Activated T-helper 1 cell treated with anti-CD3 and anti-CD28 coated beads, Interleukin-12 subunit alpha, Interleukin-12 subunit beta, Interleukin-2, Interleukin-4 antibody, amounts not matched to agents 30 ng/mL and 10 ng/mL and 1 ng/mL, durations not matched to agents 14 hours and 24 hours and 36 hours (primary cell): ENCODE data around the gene USP4. TPM values are rescaled to one million over a fixed set of nuclear protein-coding genes. Genes with fewer than 3 reads are reported as not detected.

Source experiments
- DNase-seq: peaks from one replicate; pipeline ENCODE4 v3.0.0; 2021; ENCODE audit warnings: low spot score
- H3K27ac Mint-ChIP-seq: one replicate; pipeline ENCODE4 v1.8.0; 2021; ENCODE audit warnings: mild to moderate bottlenecking, mixed read lengths
- H3K27me3 Mint-ChIP-seq: one replicate; pipeline ENCODE4 v1.8.0; 2022; ENCODE audit warnings: mild to moderate bottlenecking, moderate library complexity, mixed read lengths; ENCODE audit not compliant: insufficient read depth
- H3K36me3 Mint-ChIP-seq: one replicate; pipeline ENCODE4 v1.8.0; 2021; ENCODE audit warnings: low read depth, mixed read lengths
- H3K4me1 Mint-ChIP-seq: one replicate; pipeline ENCODE4 v1.8.0; 2021; ENCODE audit warnings: low read depth, mixed read lengths
- H3K4me3 Mint-ChIP-seq: one replicate; pipeline ENCODE4 v1.8.0; 2021; ENCODE audit warnings: mild to moderate bottlenecking, moderate library complexity, mixed read lengths
- H3K9me3 Mint-ChIP-seq: one replicate; pipeline ENCODE4 v1.8.0; 2021; ENCODE audit warnings: mixed read lengths
- intact Hi-C: fragments of 100-400 bp; cut with micrococcal nuclease; formaldehyde crosslinking; loops from one replicate; pipeline ENCODE4 v1.15.1; 2024
- total RNA-seq: library from RNA; stranded (reverse); gene quantifications from 2 replicates; pipeline ENCODE4 v1.2.3, GENCODE V29; 2022

USP4 gene
- total RNA-seq, 1 donor from 2014 or later = 84.4 TPM

DNA sequence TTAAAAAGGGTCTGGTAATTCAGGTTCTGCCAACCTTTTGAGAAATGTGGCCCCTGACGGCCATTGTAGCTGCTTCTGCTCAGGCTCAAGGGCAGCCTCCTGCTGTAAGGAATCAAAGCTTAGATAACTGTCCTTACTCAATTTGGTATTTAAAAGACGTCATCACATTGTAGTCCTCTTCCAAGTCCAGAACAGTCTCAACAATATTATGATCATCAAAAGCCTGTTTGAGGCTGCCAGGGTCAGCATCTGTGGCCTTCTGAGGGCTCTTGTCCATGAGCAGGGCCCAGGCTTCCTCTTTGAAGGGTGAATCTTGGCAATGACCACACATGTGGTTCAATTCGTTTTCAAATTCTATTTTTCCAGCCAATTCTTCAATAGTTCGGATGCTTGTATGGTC, 68.8 kb downstream of the USP4 start:
- Mint-ChIP-seq H3K9me3 (no peaks in the 10 kb centered on the region), H3K36me3 (peaks cover 26% of the 10 kb centered on the region), H3K4me1 (peaks cover 5% of the 10 kb centered on the region), H3K27ac (no peak overlapping the region), H3K27me3 (no peaks in the 10 kb centered on the region), H3K4me3 (no peak overlapping the region)
- no peak for DNase-seq
- intact Hi-C loops = no loop called here

- H3K4me3 Mint-ChIP-seq = no peak overlapping the region
- no peaks in the 10 kb centered on the region for H3K27me3 Mint-ChIP-seq
- no peaks in the 10 kb centered on the region for H3K9me3 Mint-ChIP-seq
- H3K4me1 Mint-ChIP-seq = no peaks in the 10 kb centered on the region
- H3K27ac Mint-ChIP-seq = no peak overlapping the region
- DNase-seq = no peak
- intact Hi-C loops = no loop called here
- peaks cover 31% of the 10 kb centered on the region for H3K36me3 Mint-ChIP-seq
Measured at GRCh38 chr3:49270156-49270500, 69.7 kb downstream of the USP4 start.

DNA sequence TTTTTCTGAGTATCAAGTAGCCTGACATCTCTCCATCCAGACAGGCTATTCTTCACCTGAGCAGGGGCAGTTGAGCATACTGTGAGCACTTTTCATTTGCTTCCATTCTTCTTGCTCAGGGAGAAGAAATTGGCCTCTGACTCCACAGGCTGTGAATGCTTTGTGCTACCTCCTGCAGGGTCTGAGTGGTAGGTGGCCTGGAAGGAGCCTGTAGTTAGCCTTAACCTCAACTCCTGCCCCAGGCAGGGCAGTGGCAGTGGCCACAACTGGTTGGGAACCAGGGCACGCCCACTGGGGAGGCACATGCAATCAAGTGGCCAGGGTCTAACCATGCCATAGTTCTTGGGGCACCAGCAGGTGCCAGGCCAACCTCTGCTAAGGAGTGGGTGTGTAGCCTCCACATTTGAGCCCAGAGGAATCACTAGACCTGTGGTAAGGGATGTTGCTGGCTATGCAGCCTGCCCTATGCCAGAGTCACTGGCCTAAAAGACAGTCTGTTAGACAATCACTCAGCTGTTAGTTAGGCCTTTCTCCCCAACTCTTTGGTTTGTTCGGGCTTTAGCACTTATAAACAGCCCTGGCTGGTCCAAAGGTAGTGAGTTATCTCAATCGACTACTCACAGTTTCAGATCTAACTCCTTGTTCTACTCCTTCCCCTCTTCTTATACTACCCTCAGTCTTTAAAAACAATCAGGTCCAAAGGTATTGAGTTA, 70.3 kb downstream of the USP4 start:
- intact Hi-C loops = no loop called here
- DNase-seq = no peak
- no peaks in the 10 kb centered on the region for H3K9me3 Mint-ChIP-seq
- H3K4me1 Mint-ChIP-seq = no peaks in the 10 kb centered on the region
- no peak overlapping the region for H3K27ac Mint-ChIP-seq
- H3K27me3 Mint-ChIP-seq = no peaks in the 10 kb centered on the region
- peaks cover 31% of the 10 kb centered on the region for H3K36me3 Mint-ChIP-seq
- H3K4me3 Mint-ChIP-seq = no peak overlapping the region

- Mint-ChIP-seq H3K27ac (no peak overlapping the region), H3K9me3 (no peaks in the 10 kb centered on the region), H3K4me3 (no peak overlapping the region), H3K36me3 (peaks cover 24% of the 10 kb centered on the region), H3K27me3 (no peaks in the 10 kb centered on the region), H3K4me1 (no peaks in the 10 kb centered on the region)
- no peak for DNase-seq
- intact Hi-C loops = no loop called here
Measured at GRCh38 chr3:49266410-49267095, 73.3 kb downstream of the USP4 start.

GRCh38 chr3:49265661-49266386, 74.0 kb downstream of the USP4 start:
- H3K36me3 Mint-ChIP-seq = peaks cover 23% of the 10 kb centered on the region
- no peaks in the 10 kb centered on the region for H3K9me3 Mint-ChIP-seq
- intact Hi-C loops = no loop called here
- H3K27me3 Mint-ChIP-seq = no peaks in the 10 kb centered on the region
- H3K4me3 Mint-ChIP-seq = no peak overlapping the region
- H3K4me1 Mint-ChIP-seq = no peaks in the 10 kb centered on the region
- DNase-seq = no peak
- H3K27ac Mint-ChIP-seq = no peak overlapping the region

- Mint-ChIP-seq H3K27me3 (no peaks in the 10 kb centered on the region), H3K4me3 (no peak overlapping the region)
Measured at GRCh38 chr3:49263159-49263889, 76.5 kb downstream of the USP4 start.

DNA sequence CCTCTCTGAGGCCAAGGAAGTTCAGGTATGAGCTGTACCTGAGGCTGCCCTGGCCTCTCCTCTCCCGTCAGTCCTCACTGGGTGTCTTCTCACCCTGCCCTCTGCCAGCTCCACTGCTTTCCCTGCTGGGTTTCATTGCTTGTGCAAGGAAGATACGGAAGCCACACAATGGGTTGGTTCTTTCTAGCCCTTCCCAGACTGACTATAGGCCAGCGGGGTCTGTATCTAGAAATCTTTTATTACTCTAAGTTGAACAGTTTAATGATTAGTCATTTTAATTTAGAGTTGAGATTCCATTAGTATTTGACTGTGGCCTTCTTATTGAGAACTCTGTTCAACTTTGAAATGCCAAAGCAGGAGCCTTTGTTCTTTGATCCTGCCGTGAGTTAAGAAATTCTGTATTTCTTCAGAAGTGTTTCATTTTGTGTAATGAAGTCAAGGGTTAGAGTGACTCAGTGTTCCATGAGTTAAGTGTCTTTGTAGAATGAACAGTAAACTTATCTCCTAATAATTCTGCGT, 79.0 kb downstream of the USP4 start:
- no peaks in the 10 kb centered on the region for H3K4me1 Mint-ChIP-seq
- H3K27ac Mint-ChIP-seq = no peak overlapping the region
- H3K9me3 Mint-ChIP-seq = no peaks in the 10 kb centered on the region
- no peaks in the 10 kb centered on the region for H3K27me3 Mint-ChIP-seq
- DNase-seq = no peak
- intact Hi-C loops = no loop called here
- no peak overlapping the region for H3K4me3 Mint-ChIP-seq
- H3K36me3 Mint-ChIP-seq = peaks cover 3% of the 10 kb centered on the region

More at GRCh38 chr3:49263159-49263889, 76.5 kb downstream of the USP4 start:
- intact Hi-C loops = no loop called here
- no peak for DNase-seq
- Mint-ChIP-seq H3K9me3 (no peaks in the 10 kb centered on the region), H3K4me1 (no peaks in the 10 kb centered on the region), H3K36me3 (peaks cover 14% of the 10 kb centered on the region), H3K27ac (no peak overlapping the region)

DNA sequence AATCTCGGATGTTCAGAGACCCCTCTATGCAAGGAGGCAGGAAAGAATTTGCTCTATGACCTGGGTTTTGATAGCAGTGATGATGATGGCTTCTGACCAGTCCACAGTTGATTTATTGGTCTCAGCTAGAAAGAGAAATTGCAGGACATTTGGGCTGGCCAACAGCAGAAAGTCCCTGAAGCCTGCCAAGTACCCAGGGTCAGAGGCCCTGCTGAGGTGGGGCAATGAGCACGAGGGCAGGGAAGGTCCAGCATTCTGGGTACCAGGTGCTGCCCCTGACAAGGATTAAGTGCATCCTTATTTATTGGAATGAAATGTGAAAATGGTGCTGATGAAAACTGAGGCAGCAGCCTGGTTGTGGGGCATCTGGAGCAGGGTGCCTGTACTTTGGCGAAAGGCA, 82.7 kb downstream of the USP4 start:
- H3K4me3 Mint-ChIP-seq = no peak overlapping the region
- no peak for DNase-seq
- no peaks in the 10 kb centered on the region for H3K9me3 Mint-ChIP-seq
- H3K4me1 Mint-ChIP-seq = peaks cover 4% of the 10 kb centered on the region
- peaks cover 2% of the 10 kb centered on the region for H3K27me3 Mint-ChIP-seq
- intact Hi-C loops = no loop called here
- no peaks in the 10 kb centered on the region for H3K36me3 Mint-ChIP-seq
- H3K27ac Mint-ChIP-seq = no peak overlapping the region

DNA sequence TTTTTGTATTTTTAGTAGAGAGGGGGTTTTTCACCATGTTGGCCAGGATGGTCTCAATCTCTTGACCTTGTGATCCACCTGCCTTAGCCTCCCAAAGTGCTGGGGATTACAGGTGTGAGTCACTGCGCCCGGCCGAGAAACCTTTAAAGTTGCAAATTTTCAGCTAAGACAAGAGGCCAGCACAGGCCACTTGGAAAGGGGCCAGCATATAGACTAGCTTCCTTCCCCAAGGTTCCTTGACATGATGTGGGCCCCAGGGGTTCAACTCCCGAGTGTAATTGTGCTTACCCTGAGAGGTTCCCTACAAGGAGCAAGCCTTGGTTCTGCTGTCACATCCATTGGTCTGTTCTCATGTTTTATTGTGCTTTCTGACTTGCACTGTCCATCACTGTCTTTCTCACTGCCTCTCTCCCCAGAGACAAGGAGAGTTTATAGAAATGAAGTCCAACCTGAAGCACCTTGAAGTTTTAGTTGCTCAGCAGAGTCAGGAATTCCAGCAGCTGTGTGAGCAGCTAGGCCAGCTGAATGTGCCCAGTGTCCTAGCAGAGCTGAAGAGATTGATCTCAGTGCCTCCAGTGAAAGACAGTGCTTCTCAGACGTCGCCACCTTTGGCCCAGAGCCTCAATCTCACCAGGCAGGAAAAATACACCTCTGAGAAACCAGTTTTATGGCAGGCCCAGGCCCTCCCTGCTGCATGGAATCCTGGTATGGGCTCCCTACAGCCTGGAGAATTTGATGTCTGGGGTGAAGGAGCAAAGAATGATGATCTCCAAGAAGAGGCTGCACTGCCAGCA, 83.9 kb downstream of the USP4 start:
- Mint-ChIP-seq H3K4me3 (no peak overlapping the region), H3K4me1 (peaks cover 4% of the 10 kb centered on the region), H3K27me3 (peaks cover 2% of the 10 kb centered on the region), H3K9me3 (no peaks in the 10 kb centered on the region), H3K27ac (no peak overlapping the region), H3K36me3 (no peaks in the 10 kb centered on the region)
- DNase-seq = no peak
- intact Hi-C loops = no loop called here

GRCh38 chr3:49255112-49255511, 84.7 kb downstream of the USP4 start:
- H3K27me3 Mint-ChIP-seq = peaks cover 4% of the 10 kb centered on the region
- no peaks in the 10 kb centered on the region for H3K9me3 Mint-ChIP-seq
- no peak for DNase-seq
- H3K27ac Mint-ChIP-seq = no peak overlapping the region
- peaks cover 4% of the 10 kb centered on the region for H3K4me1 Mint-ChIP-seq
- H3K36me3 Mint-ChIP-seq = no peaks in the 10 kb centered on the region
- intact Hi-C loops = no loop called here
- no peak overlapping the region for H3K4me3 Mint-ChIP-seq

DNA sequence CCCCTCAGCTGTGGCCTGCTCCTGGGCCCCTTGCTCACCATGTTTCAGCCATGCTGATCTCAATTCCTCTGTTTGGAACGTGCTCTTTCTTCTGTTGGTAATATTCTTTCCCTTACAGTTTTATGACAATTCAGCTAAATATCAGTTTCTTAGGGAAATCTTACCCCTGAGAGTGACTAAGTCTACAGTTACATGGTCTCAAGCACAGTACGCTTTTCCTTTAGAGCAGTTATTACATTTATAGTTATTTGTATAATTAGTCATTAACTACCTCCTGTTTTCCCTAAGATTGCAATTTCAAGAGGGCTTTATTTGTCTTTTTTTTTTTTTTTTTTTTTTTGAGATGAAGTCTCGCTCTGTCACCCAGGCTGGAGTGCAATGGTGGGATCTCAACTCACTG, 86.3 kb downstream of the USP4 start:
- no peaks in the 10 kb centered on the region for H3K9me3 Mint-ChIP-seq
- no peak overlapping the region for H3K27ac Mint-ChIP-seq
- H3K4me3 Mint-ChIP-seq = no peak overlapping the region
- intact Hi-C loops = no loop called here
- peaks cover 4% of the 10 kb centered on the region for H3K4me1 Mint-ChIP-seq
- no peak for DNase-seq
- H3K27me3 Mint-ChIP-seq = peaks cover 4% of the 10 kb centered on the region
- no peaks in the 10 kb centered on the region for H3K36me3 Mint-ChIP-seq

DNA sequence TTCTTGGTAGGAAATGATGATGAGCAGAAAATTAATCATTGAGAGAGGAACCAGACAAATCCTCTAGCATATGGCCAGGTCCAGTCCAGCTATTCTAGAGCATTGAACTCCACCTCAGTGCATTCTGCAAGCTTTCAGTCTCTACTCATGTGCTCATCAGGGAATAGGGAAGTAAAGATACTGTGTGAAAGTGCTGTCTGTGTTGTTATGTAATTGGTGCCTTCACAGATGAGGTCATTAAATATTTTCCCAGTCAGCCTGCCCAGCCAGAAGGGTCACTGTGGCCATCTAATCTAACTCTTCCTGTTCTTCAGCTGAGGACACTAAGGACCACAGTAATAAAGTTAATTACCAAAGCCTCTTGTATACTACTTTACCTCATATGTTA, 91.0 kb downstream of the USP4 start:
- Mint-ChIP-seq H3K4me1 (no peaks in the 10 kb centered on the region), H3K4me3 (no peak overlapping the region), H3K9me3 (no peaks in the 10 kb centered on the region), H3K27me3 (peaks cover 4% of the 10 kb centered on the region), H3K27ac (no peak overlapping the region), H3K36me3 (no peaks in the 10 kb centered on the region)
- intact Hi-C loops = no loop called here
- DNase-seq = no peak
